Effector CD4-positive, alpha-beta T cell (primary cell): ENCODE results near the gene CFB.
"Not testable (repeated sequence)": the region's sequence is repeated elsewhere in the genome, so short reads cannot be mapped to it uniquely, and the experiment has no call there.

Experiments used
- DNase-seq: peaks from one replicate; pipeline ENCODE4 v3.0.0-alpha.2; 2020

CFB gene

GRCh38 chr6:31915351-31915750, 30.5 kb upstream of the CFB start:
- no peak for DNase-seq

- DNase-seq, result no peak
Measured at GRCh38 chr6:31915756-31916155, 30.1 kb upstream of the CFB start.

GRCh38 chr6:31918069-31918720, 27.7 kb upstream of the CFB start:
- DNase-seq, result no peak

GRCh38 chr6:31919624-31920303, 26.1 kb upstream of the CFB start:
- DNase-seq, result no peak

- DNase-seq, result no peak
Measured at GRCh38 chr6:31920811-31921210, 25.1 kb upstream of the CFB start.

GRCh38 chr6:31922942-31923341, 23.0 kb upstream of the CFB start:
- DNase-seq, result no peak

GRCh38 chr6:31927242-31927862, 18.5 kb upstream of the CFB start, which contains the start of gene C2:
C2 (plus strand) TSS chr6:31927717; CDS start chr6:31927753, 36 bp downstream.
- no peak for DNase-seq

GRCh38 chr6:31927863-31928671, 17.8 kb upstream of the CFB start:
- no peak for DNase-seq

- DNase-seq, result no peak
Measured at GRCh38 chr6:31928672-31928939, 17.3 kb upstream of the CFB start.

- no peak for DNase-seq
Measured at GRCh38 chr6:31930962-31931361, 14.9 kb upstream of the CFB start.

- DNase-seq, result not testable (repeated sequence)
Measured at GRCh38 chr6:31932137-31932536, 13.8 kb upstream of the CFB start.

GRCh38 chr6:31933537-31933936, 12.4 kb upstream of the CFB start:
- no peak for DNase-seq

GRCh38 chr6:31935021-31935420, 10.9 kb upstream of the CFB start:
- DNase-seq, result no peak

GRCh38 chr6:31935823-31936222, 10.1 kb upstream of the CFB start:
- DNase-seq, result no peak

GRCh38 chr6:31940256-31940664, 5.6 kb upstream of the CFB start:
- DNase-seq, result no peak

- DNase-seq, result no peak
Measured at GRCh38 chr6:31943742-31944141, 2.2 kb upstream of the CFB start.

- no peak for DNase-seq
Measured at GRCh38 chr6:31945154-31945506, 765 bp upstream of the CFB start.

GRCh38 chr6:31946370-31946885, 533 bp downstream of the CFB start:
- DNase-seq, result no peak

- DNase-seq, result no peak
Measured at GRCh38 chr6:31947070-31947675, 1.3 kb downstream of the CFB start.

GRCh38 chr6:31947864-31948263, 2.0 kb downstream of the CFB start:
- no peak for DNase-seq

- DNase-seq, result no peak
Measured at GRCh38 chr6:31948306-31948705, 2.4 kb downstream of the CFB start.

GRCh38 chr6:31948753-31949413, 3.0 kb downstream of the CFB start:
- no peak for DNase-seq
